GM13976 (cell line): ENCODE measurements around the gene AGBL4.

Source experiments
- DNase-seq: peaks from one replicate; pipeline ENCODE4 v3.0.0; 2012; ENCODE audit warnings: low spot score
- CTCF ChIP-seq: IDR thresholded peaks from 2 replicates; pipeline ENCODE4 v1.5.1; 2012; ENCODE audit warnings: borderline replicate concordance, mild to moderate bottlenecking; ENCODE audit not compliant: insufficient read depth; ENCODE audit errors: extremely low read depth, missing control alignments, control extremely low read depth
- in situ Hi-C: fragments of 300-500 bp; cut with MboI; formaldehyde crosslinking; loops from one replicate; pipeline ENCODE4 v1.12.0; 2022; ENCODE audit warnings: low sequenced_read_pairs, mixed read lengths, inconsistent platforms; ENCODE audit not compliant: unreplicated experiment

AGBL4 gene

GRCh38 chr1:48610628-48611542, 1412.9 kb downstream of the AGBL4 start:
- in situ Hi-C loops: no loop called here
- no peak for TF ChIP-seq CTCF
- no peak for DNase-seq

GRCh38 chr1:48608882-48609281, 1414.9 kb downstream of the AGBL4 start:
- no peak for DNase-seq
- in situ Hi-C loops: no loop called here

GRCh38 chr1:48603222-48603621, 1420.5 kb downstream of the AGBL4 start:
- TF ChIP-seq CTCF: no peak
- in situ Hi-C loops: no loop called here
- DNase-seq: no peak

More at GRCh38 chr1:48608882-48609281, 1414.9 kb downstream of the AGBL4 start:
- no peak for TF ChIP-seq CTCF

- no peak for DNase-seq
- in situ Hi-C loops: no loop called here
- no peak for TF ChIP-seq CTCF
Observed at GRCh38 chr1:48602349-48602748, 1421.4 kb downstream of the AGBL4 start.

- no peak for DNase-seq
- in situ Hi-C loops: no loop called here
- no peak for TF ChIP-seq CTCF
Observed at GRCh38 chr1:48600182-48600581, 1423.6 kb downstream of the AGBL4 start.

GRCh38 chr1:48597663-48598062, 1426.1 kb downstream of the AGBL4 start:
- no peak for TF ChIP-seq CTCF
- no peak for DNase-seq
- in situ Hi-C loops: no loop called here
